LoVo (cell line): ENCODE measurements around the gene TAMALIN.

Experiments used
- DNase-seq: peaks from one replicate; pipeline ENCODE4 v3.0.0-alpha.2; 2016; ENCODE audit warnings: low spot score

Gene TAMALIN

GRCh38 chr12:51984657-51985056 lies 22.1 kb upstream of the TAMALIN start:
- DNase-seq: no peak

- no peak for DNase-seq
Observed at GRCh38 chr12:51985154-51985835, 21.5 kb upstream of the TAMALIN start.

GRCh38 chr12:51986834-51987233 lies 19.9 kb upstream of the TAMALIN start:
- no peak for DNase-seq

GRCh38 chr12:51992246-51992645 lies 14.5 kb upstream of the TAMALIN start:
- DNase-seq: no peak

- no peak for DNase-seq
Observed at GRCh38 chr12:51994539-51994820, 12.3 kb upstream of the TAMALIN start.

- no peak for DNase-seq
Observed at GRCh38 chr12:51994959-51995358, 11.8 kb upstream of the TAMALIN start.

- no peak for DNase-seq
Observed at GRCh38 chr12:51997136-51997535, 9.6 kb upstream of the TAMALIN start.

- no peak for DNase-seq
Observed at GRCh38 chr12:52003016-52003550, 3.7 kb upstream of the TAMALIN start.

- DNase-seq: no peak
Observed at GRCh38 chr12:52003591-52003990, 3.2 kb upstream of the TAMALIN start.

GRCh38 chr12:52004042-52004648 lies 2.6 kb upstream of the TAMALIN start:
- peak; percentile 31 for DNase-seq

GRCh38 chr12:52005218-52005902 lies 1.4 kb upstream of the TAMALIN start:
- DNase-seq: no peak

GRCh38 chr12:52005903-52006703 lies 643 bp upstream of the TAMALIN start:
- DNase-seq: no peak

- DNase-seq: no peak
Observed at GRCh38 chr12:52007158-52007921, 594 bp downstream of the TAMALIN start.

- DNase-seq: no peak
Observed at GRCh38 chr12:52007982-52008510, 1.3 kb downstream of the TAMALIN start.

- DNase-seq: no peak
Observed at GRCh38 chr12:52009081-52009751, 2.5 kb downstream of the TAMALIN start.

GRCh38 chr12:52010152-52010622 lies 3.4 kb downstream of the TAMALIN start:
- DNase-seq: no peak

- DNase-seq: no peak
Observed at GRCh38 chr12:52010692-52011601, 4.2 kb downstream of the TAMALIN start.

GRCh38 chr12:52011602-52012214 lies 5.0 kb downstream of the TAMALIN start:
- no peak for DNase-seq

- DNase-seq: no peak
Observed at GRCh38 chr12:52013626-52014310, 7.0 kb downstream of the TAMALIN start.
